ENCODE data around the gene CHTOP. TPM values are rescaled to one million over a fixed set of nuclear protein-coding genes. Genes with fewer than 3 reads are reported as not detected.
A peak's percentile ranks its signal among the peaks of the same experiment; 100 is the strongest.

Gene CHTOP
- 33.6 TPM for polyA plus RNA-seq (2013, experiment 1 of 2)
- polyA plus RNA-seq (2013, experiment 2 of 2) = 34.1 TPM

DNA sequence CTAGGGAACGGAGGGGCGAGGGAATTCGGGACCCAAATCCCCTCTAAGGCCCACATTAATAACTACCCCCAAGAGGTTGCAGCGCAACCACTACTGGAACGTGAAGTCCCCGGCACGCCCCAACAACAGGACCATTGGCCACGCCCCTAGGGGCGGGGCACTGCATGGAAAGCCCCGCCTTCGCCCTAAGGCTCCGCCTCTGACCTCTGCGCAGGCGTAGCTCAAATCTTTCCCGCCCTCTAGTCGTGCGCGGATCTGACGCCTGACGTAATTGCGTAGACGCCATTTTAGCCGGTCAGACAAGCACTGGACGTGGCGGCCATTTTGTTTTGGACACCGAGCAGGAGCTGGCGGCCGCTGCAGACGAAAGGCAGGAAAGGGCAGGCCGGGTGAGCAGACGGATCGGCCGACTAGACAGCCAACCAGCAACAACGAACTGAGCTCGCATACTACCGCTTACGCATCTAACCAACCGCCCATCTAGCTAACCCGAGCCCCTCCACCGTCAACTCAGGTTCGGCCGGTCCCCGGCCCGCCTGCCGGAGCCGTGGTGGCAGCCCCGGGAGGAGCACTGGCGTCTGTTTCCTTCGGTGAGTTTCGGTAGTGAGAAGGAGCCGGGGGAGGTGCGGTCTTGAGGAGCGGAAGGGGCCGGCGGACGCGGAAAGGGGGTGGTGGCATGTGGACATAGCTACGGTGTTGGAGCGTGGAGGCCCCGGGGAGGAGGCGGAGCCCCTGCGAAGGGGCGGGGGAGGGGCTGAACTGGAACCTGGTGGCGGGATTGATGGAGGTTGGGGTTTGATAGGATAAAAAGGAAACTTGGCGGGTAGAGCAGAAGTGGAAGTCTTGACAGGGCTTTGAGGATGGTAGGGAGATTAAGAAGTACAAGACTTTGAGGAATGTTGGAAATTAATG is at the start of gene CHTOP:
Gene CHTOP (plus strand): TSS at position 313 of the 912 bp plus-strand sequence. CDS start 2,523 bp downstream, outside the sequence.
- H3K14ac ChIP-seq (ENCODE audit: low read length in 2 of 2) = peak within 1 kb of the TSS in 1 of 2 experiments; percentile 80
- peaks cover 7% of the 10 kb centered on the region for H3K79me1 ChIP-seq (replicated peaks; ENCODE audit: low read length, poor library complexity, severe bottlenecking)
- peaks cover 23 to 39% of the 10 kb centered on the region in 2 experiments for H3K36me3 ChIP-seq (ENCODE audit: control insufficient read depth in 1 of 2, insufficient read depth in 2 of 2, low read depth in 1 of 2, low read length in 2 of 2)
- H3K9me3 ChIP-seq (ENCODE audit: control insufficient read depth, low read length) = no peaks in the 10 kb centered on the region
- peak within 1 kb of the TSS; percentile 99 for H2BK5ac ChIP-seq (ENCODE audit: low read depth, low read length, poor library complexity, severe bottlenecking)
- peak within 1 kb of the TSS; percentile 100 for H3K9ac ChIP-seq (ENCODE audit: low read length)
- H3K4me1 ChIP-seq (ENCODE audit: control insufficient read depth, insufficient read depth, low read depth, low read length) = peaks cover 12% of the 10 kb centered on the region
- peak within 1 kb of the TSS; percentile 83 for H2BK15ac ChIP-seq (ENCODE audit: low read depth, poor library complexity, severe bottlenecking)
- H2AK5ac ChIP-seq (ENCODE audit: low read length, severe bottlenecking) = peak within 1 kb of the TSS; percentile 100
- WGBS = 4% methylated on average over 60 of the region's 65 CpGs
- peak within 1 kb of the TSS; percentile 99 to 100 for H3K18ac ChIP-seq (ENCODE audit: low read depth in 1 of 2, low read length in 2 of 2)
- peak within 1 kb of the TSS; percentile 94 to 98 for H3K4me3 ChIP-seq (ENCODE audit: insufficient read depth in 1 of 2, low read depth in 1 of 2, low read length in 2 of 2)
- H3K4ac ChIP-seq (ENCODE audit: low read depth in 1 of 2, low read length in 2 of 2) = peak within 1 kb of the TSS; percentile 88 to 100
- DNase-seq = peak; percentile 97
- peak within 1 kb of the TSS; percentile 100 for H4K91ac ChIP-seq (ENCODE audit: low read length)
- H3K4me2 ChIP-seq (ENCODE audit: low read length, poor library complexity, severe bottlenecking) = peak within 1 kb of the TSS; percentile 56
- peak within 1 kb of the TSS; percentile 99 for H2BK120ac ChIP-seq (ENCODE audit: low read depth, low read length)
- H2BK12ac ChIP-seq (ENCODE audit: low read length in 2 of 2) = peak within 1 kb of the TSS in 1 of 2 experiments; percentile 78
- H3K27ac ChIP-seq (ENCODE audit: low read length, poor library complexity, severe bottlenecking) = peak within 1 kb of the TSS; percentile 97
- no peaks in the 10 kb centered on the region for H3K27me3 ChIP-seq (ENCODE audit: control insufficient read depth in 1 of 2, insufficient read depth in 1 of 2, low read length in 2 of 2)
- peak within 1 kb of the TSS; percentile 97 for H4K8ac ChIP-seq (ENCODE audit: low read length)
- peak within 1 kb of the TSS; percentile 54 to 92 for H3K23ac ChIP-seq (ENCODE audit: low read length in 2 of 2)
- H2AFZ ChIP-seq (ENCODE audit: low read depth, low read length) = no peak within 1 kb of the TSS

DNA sequence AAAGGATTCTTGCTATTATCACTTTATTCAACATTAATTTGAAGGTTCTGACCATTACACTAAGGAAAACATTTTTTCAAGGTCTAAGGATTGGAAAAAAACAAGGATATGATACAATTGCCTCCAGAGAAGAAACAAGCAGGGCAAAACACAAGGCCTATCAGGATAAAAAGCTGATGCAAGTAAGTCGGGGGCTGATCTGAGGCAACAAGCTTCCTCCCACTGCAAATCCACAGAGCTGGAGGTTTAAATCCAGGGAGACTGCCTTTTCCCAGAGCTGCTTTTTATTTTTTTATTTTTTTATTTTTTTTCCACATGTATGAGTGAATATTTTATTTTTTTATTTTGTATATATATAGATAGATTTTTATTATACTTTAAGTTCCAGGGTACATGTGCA is 48.9 kb upstream of the CHTOP start:
- no peaks in the 10 kb centered on the region for H3K27me3 ChIP-seq (ENCODE audit: control insufficient read depth in 1 of 2, insufficient read depth in 1 of 2, low read length in 2 of 2)
- H3K4me1 ChIP-seq (ENCODE audit: control insufficient read depth, insufficient read depth, low read depth, low read length) = no peaks in the 10 kb centered on the region
- no peak overlapping the region for H2AFZ ChIP-seq (ENCODE audit: low read depth, low read length)
- H3K4me3 ChIP-seq (ENCODE audit: insufficient read depth in 1 of 2, low read depth in 1 of 2, low read length in 2 of 2) = no peak overlapping the region
- no peaks in the 10 kb centered on the region for H3K9me3 ChIP-seq (ENCODE audit: control insufficient read depth, low read length)
- no peak overlapping the region for H3K18ac ChIP-seq (ENCODE audit: low read depth in 1 of 2, low read length in 2 of 2)
- no peak overlapping the region for H3K27ac ChIP-seq (ENCODE audit: low read length, poor library complexity, severe bottlenecking)
- H2BK12ac ChIP-seq (ENCODE audit: low read length in 2 of 2) = no peak overlapping the region
- no peak overlapping the region for H3K14ac ChIP-seq (ENCODE audit: low read length in 2 of 2)
- H3K36me3 ChIP-seq (ENCODE audit: control insufficient read depth in 1 of 2, insufficient read depth in 2 of 2, low read depth in 1 of 2, low read length in 2 of 2) = no peaks in the 10 kb centered on the region
- WGBS = 92% methylated on average over 1 of the region's 1 CpG
- H4K8ac ChIP-seq (ENCODE audit: low read length) = no peak overlapping the region
- H2BK5ac ChIP-seq (ENCODE audit: low read depth, low read length, poor library complexity, severe bottlenecking) = no peak overlapping the region
- DNase-seq = no peak
- H2BK15ac ChIP-seq (ENCODE audit: low read depth, poor library complexity, severe bottlenecking) = no peak overlapping the region
- H3K4ac ChIP-seq (ENCODE audit: low read depth in 1 of 2, low read length in 2 of 2) = no peak overlapping the region
- H4K91ac ChIP-seq (ENCODE audit: low read length) = no peak overlapping the region
- H3K23ac ChIP-seq (ENCODE audit: low read length in 2 of 2) = no peak overlapping the region
- H3K4me2 ChIP-seq (ENCODE audit: low read length, poor library complexity, severe bottlenecking) = no peak overlapping the region
- no peak overlapping the region for H2BK120ac ChIP-seq (ENCODE audit: low read depth, low read length)
- no peak overlapping the region for H2AK5ac ChIP-seq (ENCODE audit: low read length, severe bottlenecking)
- no peak overlapping the region for H3K9ac ChIP-seq (ENCODE audit: low read length)
- H3K79me1 ChIP-seq (replicated peaks; ENCODE audit: low read length, poor library complexity, severe bottlenecking) = no peaks in the 10 kb centered on the region

- no peak overlapping the region for H3K23ac ChIP-seq (ENCODE audit: low read length in 2 of 2)
- 67% methylated on average over 1 of the region's 1 CpG for WGBS
- no peak overlapping the region for H4K91ac ChIP-seq (ENCODE audit: low read length)
- H2AK5ac ChIP-seq (ENCODE audit: low read length, severe bottlenecking) = no peak overlapping the region
- H2BK120ac ChIP-seq (ENCODE audit: low read depth, low read length) = no peak overlapping the region
- no peak overlapping the region for H2BK15ac ChIP-seq (ENCODE audit: low read depth, poor library complexity, severe bottlenecking)
- no peak overlapping the region for H3K27ac ChIP-seq (ENCODE audit: low read length, poor library complexity, severe bottlenecking)
- H3K18ac ChIP-seq (ENCODE audit: low read depth in 1 of 2, low read length in 2 of 2) = no peak overlapping the region
- no peaks in the 10 kb centered on the region for H3K36me3 ChIP-seq (ENCODE audit: control insufficient read depth in 1 of 2, insufficient read depth in 2 of 2, low read depth in 1 of 2, low read length in 2 of 2)
- no peak overlapping the region for H4K8ac ChIP-seq (ENCODE audit: low read length)
- H3K4me2 ChIP-seq (ENCODE audit: low read length, poor library complexity, severe bottlenecking) = no peak overlapping the region
- no peaks in the 10 kb centered on the region for H3K79me1 ChIP-seq (replicated peaks; ENCODE audit: low read length, poor library complexity, severe bottlenecking)
- no peaks in the 10 kb centered on the region for H3K9me3 ChIP-seq (ENCODE audit: control insufficient read depth, low read length)
- H3K14ac ChIP-seq (ENCODE audit: low read length in 2 of 2) = no peak overlapping the region
- no peak overlapping the region for H2BK5ac ChIP-seq (ENCODE audit: low read depth, low read length, poor library complexity, severe bottlenecking)
- H3K9ac ChIP-seq (ENCODE audit: low read length) = no peak overlapping the region
- H2AFZ ChIP-seq (ENCODE audit: low read depth, low read length) = no peak overlapping the region
- no peaks in the 10 kb centered on the region for H3K27me3 ChIP-seq (ENCODE audit: control insufficient read depth in 1 of 2, insufficient read depth in 1 of 2, low read length in 2 of 2)
- no peak overlapping the region for H3K4me3 ChIP-seq (ENCODE audit: insufficient read depth in 1 of 2, low read depth in 1 of 2, low read length in 2 of 2)
- DNase-seq = no peak
- H3K4ac ChIP-seq (ENCODE audit: low read depth in 1 of 2, low read length in 2 of 2) = no peak overlapping the region
- no peaks in the 10 kb centered on the region for H3K4me1 ChIP-seq (ENCODE audit: control insufficient read depth, insufficient read depth, low read depth, low read length)
- H2BK12ac ChIP-seq (ENCODE audit: low read length in 2 of 2) = no peak overlapping the region
Observed at GRCh38 chr1:153586347-153586746, 47.5 kb upstream of the CHTOP start.

DNA sequence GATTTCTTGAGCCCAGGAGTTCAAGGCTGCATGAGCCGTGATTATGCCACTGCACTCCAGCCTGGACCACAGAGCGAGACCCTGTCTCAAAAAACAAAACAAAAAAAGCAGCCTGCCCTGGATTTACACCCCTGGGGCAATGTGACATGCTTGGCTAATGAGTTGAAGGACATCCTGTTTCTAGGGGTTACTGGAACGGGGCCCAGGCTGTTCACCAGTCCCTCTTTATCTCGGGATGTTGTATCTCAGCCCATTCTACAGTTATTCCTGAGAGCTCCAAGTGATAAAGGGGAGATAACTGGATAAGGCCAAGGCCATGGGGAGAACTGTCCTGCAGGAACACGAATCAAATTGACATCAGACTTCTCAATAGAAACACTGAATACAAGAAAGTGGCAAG is 46.6 kb upstream of the CHTOP start:
- H3K4me1 ChIP-seq (ENCODE audit: control insufficient read depth, insufficient read depth, low read depth, low read length) = no peaks in the 10 kb centered on the region
- no peak overlapping the region for H2AK5ac ChIP-seq (ENCODE audit: low read length, severe bottlenecking)
- no peak overlapping the region for H4K91ac ChIP-seq (ENCODE audit: low read length)
- H3K27me3 ChIP-seq (ENCODE audit: control insufficient read depth in 1 of 2, insufficient read depth in 1 of 2, low read length in 2 of 2) = no peaks in the 10 kb centered on the region
- no peaks in the 10 kb centered on the region for H3K9me3 ChIP-seq (ENCODE audit: control insufficient read depth, low read length)
- no peak overlapping the region for H2BK120ac ChIP-seq (ENCODE audit: low read depth, low read length)
- H3K79me1 ChIP-seq (replicated peaks; ENCODE audit: low read length, poor library complexity, severe bottlenecking) = no peaks in the 10 kb centered on the region
- 51% methylated on average over 3 of the region's 5 CpGs for WGBS
- no peak overlapping the region for H2AFZ ChIP-seq (ENCODE audit: low read depth, low read length)
- no peak overlapping the region for H3K4ac ChIP-seq (ENCODE audit: low read depth in 1 of 2, low read length in 2 of 2)
- no peak overlapping the region for H2BK5ac ChIP-seq (ENCODE audit: low read depth, low read length, poor library complexity, severe bottlenecking)
- no peak overlapping the region for H3K9ac ChIP-seq (ENCODE audit: low read length)
- no peaks in the 10 kb centered on the region for H3K36me3 ChIP-seq (ENCODE audit: control insufficient read depth in 1 of 2, insufficient read depth in 2 of 2, low read depth in 1 of 2, low read length in 2 of 2)
- no peak overlapping the region for H3K14ac ChIP-seq (ENCODE audit: low read length in 2 of 2)
- H3K4me3 ChIP-seq (ENCODE audit: insufficient read depth in 1 of 2, low read depth in 1 of 2, low read length in 2 of 2) = no peak overlapping the region
- no peak overlapping the region for H3K18ac ChIP-seq (ENCODE audit: low read depth in 1 of 2, low read length in 2 of 2)
- no peak overlapping the region for H2BK15ac ChIP-seq (ENCODE audit: low read depth, poor library complexity, severe bottlenecking)
- no peak overlapping the region for H3K23ac ChIP-seq (ENCODE audit: low read length in 2 of 2)
- H3K27ac ChIP-seq (ENCODE audit: low read length, poor library complexity, severe bottlenecking) = no peak overlapping the region
- peak overlapping the region; percentile 14 to 52 for H2BK12ac ChIP-seq (ENCODE audit: low read length in 2 of 2)
- no peak overlapping the region for H4K8ac ChIP-seq (ENCODE audit: low read length)
- DNase-seq = no peak
- no peak overlapping the region for H3K4me2 ChIP-seq (ENCODE audit: low read length, poor library complexity, severe bottlenecking)

Measured in mesenchymal stem cell (in vitro differentiated cells and primary cell).